HG03354 (cell line): Measurements from ENCODE around the gene SLC35B2.

ENCODE experiments used
- ATAC-seq: cut with Tn5 transposase; IDR thresholded peaks from one replicate; pipeline ENCODE4 v1.9.1; 2021; ENCODE audit warnings: mild to moderate bottlenecking; ENCODE audit not compliant: unreplicated experiment, poor library complexity, severe bottlenecking

Gene SLC35B2, protein sequence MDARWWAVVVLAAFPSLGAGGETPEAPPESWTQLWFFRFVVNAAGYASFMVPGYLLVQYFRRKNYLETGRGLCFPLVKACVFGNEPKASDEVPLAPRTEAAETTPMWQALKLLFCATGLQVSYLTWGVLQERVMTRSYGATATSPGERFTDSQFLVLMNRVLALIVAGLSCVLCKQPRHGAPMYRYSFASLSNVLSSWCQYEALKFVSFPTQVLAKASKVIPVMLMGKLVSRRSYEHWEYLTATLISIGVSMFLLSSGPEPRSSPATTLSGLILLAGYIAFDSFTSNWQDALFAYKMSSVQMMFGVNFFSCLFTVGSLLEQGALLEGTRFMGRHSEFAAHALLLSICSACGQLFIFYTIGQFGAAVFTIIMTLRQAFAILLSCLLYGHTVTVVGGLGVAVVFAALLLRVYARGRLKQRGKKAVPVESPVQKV

DNA sequence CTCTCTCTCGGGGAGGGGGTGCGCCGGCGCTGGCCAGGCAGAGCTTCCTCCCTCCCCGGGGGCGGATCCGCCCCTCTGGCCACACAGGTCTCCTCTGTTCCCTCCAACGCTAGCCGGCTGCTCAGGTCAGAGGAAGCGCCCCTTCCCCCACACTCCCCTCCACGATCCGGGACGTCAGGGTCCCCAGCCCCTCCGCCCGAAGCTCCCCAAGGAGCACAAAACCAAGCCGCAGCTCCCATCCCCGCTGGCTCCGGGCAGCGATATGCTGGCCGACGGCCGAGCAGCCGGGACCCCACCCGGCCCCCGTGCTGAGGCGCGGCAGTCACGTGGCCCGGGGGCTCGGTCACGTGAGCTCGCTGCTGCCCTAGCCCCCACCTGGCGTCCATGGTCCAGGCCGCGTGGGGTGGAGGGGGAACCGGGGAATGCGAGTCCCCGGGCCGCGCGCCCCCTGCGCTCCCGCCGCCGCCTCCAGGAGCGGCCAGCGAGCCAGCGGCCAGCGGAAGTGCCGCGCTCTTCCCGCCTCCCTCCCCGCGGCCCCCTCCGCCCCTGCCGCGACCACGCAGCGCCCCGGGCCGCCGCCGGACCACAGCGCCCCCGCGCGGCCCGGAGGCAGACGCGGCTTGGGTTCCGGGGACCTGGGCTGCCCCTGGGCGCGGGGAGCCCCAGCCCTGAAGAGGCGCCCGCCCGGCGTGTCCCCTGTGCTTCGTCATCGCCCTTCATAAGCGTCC is at the start of gene SLC35B2:
TSS of gene SLC35B2 (minus strand) at position 504 of the 728 bp plus-strand sequence. CDS start at position 386, 118 bp downstream.
- ATAC-seq, result peak; percentile 58

DNA sequence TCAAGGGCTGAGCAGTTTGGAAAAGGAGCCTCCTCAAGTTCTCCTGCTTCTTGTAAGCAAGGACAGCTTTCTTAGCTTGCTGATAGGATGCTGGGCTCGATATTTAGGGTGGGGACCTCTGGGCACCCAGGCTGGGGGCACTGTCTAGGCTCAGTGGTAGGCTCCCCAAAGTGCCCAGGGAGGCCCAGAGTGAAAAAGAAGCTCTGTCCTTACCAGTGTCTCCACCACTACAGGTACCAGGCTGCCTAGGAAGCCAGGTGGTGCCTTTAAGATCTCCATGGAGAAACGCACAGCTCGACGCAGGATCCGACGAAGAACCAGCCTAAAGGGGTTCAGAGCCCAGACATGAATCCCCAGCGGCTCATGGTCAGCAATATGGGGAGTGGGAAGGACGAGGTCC is 49.4 kb upstream of the SLC35B2 start:
- no peak for ATAC-seq

DNA sequence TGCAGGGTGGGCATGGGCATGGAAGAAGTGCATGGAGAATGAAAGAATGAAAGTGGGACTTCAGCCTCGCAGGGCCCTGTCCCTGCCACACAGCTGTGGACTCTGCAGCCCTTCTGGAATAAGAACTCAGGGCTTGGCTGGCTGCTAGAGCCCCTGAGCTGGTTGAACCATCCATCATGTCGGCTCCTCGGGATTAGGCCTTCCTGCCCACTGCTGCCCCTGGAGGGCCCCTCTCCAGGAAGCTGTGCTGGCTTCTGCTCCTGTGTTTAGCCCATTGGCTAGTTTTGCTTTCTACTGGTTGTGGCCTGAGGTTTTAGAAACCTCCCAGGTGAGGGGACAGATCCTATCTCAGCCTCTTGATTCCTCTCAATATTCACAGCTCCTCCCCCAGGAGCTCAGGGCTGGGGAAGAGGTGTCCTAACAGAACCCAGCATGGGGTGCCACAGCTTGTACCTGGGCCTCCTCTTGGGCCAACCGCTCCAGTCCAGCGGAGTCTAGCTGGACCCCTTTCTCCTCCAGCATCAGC is 47.9 kb upstream of the SLC35B2 start:
- no peak for ATAC-seq

DNA sequence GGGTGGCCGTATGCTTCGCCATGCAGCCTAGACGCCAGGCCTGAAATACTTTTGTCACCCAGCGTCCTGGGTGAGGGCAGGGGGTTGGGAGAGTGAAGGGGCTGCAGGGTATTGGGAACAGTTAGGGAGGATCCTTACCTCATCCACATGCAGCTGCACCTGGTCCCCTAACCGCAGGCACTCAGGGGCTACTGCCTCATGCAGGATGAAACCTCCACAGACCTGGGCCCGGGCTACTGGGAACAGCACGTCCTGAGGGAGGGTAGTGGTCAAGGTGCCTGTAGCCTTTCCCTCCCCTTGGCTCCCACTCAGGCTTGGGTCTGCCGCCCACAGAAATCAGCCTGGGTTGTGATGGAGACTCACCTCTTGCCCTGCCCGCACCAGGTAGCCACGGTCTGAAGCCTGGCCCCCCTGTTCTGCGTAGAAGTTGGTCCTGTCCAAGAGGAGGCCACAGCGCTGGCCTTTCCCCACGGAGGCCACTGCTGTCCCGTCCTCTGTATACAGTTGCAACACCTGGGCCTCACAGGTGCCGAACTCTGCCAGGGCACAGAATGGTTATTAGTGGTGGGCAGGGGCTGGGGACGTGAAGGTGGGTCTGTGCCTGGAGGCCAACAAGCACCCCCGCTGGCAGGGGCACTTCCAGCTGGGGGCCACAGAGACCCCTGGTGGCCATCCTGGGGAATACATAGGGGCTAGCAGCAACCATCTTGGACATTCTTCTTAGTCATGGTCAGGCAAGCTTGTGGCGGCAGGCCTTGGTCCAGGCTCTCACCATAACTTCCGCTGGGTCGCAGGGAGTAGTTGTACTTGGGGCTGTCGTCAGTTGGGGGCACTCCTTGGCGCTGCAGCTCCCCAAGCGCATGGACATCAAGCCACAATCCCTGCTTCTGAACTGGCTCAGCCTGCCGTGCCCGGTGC is 47.2 kb upstream of the SLC35B2 start:
- ATAC-seq, result no peak

DNA sequence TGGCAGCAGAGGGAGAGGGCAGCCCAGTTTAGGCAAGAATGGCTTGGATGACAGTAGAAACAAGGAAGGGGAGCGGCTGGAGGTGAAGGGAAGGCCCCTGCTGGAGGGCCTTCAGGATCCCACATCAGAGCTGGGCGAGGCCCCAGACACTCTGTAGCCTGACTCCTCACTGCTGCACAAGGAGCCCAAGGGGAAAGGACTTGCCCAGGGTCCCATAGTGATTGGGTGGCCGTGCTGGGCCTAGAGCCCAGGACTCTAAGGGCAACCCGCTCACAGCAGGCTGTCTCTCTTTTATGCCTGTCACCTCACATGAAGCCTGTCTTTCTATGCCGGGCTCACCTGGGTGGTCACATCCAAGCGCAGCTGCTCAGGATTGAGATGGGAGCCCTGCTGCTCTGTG is 46.5 kb upstream of the SLC35B2 start:
- ATAC-seq, result no peak

DNA sequence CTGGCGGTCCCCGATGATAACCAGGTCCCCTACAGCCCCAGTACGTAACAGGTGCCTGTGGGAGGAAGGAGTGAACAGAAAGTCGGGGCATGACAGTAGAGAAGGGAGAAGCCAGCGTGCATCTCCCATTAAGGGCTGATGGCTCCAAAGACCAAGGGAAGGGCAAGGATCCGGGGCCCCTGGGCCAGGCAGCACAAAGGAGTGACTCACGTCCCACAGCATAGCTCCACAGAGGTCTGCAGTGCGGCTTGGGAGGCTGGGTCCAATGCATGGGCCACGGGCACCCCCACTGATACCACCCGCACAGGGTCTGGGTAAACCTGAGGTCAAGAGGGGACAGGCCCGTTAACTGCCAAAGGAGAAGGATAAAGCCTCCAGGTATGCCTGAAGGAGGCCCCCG is 45.5 kb upstream of the SLC35B2 start:
- ATAC-seq, result no peak

DNA sequence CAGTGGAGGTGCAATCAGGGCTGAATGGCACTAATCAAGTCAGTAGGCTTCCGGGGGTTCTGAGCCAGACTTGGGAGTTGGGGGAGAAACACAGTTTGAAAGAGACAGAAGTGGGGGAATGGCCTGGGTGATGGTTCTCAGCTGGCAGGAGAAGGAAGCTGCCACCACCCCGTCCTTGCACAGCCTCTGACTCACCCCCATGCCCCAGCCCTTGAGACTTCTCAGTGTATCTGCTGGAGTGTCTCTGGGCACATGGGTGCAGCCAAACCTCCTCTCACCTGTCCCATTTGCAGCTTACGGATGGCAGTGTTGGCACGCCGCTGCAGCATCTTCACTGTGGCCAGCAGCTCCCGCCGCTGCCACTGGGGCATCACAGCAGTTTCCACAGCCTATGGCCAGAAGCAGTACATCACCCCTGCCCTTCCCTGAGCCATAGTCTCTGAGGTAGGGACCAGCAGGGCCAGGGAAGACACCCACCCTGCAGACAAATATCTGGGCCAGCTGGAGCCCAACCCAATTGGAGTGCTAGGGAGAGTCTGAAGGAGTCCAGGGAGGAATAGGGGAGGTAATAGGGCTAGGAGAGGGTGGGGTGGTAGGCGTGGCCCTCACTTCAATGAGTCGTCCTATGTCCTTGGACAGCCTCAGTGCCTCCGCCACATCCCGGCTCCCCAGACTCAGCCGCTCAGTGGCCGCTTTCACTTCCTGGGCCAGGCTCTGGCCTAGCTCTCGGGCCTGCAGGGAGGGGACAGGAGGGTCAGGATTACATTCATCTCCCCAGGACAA is 44.6 kb upstream of the SLC35B2 start:
- no peak for ATAC-seq

DNA sequence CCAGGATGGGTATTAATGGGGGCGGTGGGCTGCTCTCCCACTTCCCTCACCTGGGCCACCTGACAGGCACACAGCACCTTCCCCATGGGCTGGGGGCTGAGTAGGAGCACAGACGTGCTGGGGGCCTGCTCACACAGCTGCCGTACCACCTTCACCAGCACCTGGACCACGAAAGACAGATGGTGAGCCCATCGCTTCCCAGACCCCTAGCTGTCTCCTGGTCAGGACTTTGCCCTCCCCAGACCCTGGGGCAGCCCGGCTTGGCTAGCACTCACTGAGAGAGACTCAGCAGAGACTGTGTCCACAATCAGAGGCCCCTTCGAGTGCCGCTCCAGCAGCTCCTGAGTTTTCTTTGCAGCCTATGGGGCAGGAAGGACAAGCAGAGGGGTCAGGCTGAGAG is 43.8 kb upstream of the SLC35B2 start:
- no peak for ATAC-seq

DNA sequence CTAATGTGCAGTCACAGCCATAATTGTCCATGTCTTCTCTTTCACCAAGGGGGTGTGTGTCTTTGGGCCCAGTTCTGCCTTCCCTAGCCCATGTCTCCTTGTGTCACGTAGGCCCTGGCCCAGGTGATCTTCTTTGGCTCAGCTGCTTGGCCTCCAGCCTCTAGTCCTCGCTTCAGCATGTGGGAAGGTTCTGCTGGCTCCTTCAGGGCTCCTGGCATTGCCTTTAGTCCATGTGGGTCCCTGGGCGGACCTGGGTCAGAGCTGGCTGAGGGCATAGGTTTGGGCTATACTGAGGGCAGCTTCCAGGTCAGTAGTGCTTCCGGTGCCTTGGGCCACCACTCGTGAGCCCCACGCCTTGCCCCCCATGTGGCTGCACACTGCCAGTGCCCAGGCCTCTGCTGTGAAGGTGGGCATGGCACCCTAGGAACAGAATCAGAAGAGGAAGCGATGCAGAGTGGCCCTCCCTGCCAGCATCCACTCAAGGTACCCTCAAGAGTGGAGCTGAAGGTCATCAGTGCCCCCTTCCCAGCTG is 43.0 kb upstream of the SLC35B2 start:
- ATAC-seq, result no peak

DNA sequence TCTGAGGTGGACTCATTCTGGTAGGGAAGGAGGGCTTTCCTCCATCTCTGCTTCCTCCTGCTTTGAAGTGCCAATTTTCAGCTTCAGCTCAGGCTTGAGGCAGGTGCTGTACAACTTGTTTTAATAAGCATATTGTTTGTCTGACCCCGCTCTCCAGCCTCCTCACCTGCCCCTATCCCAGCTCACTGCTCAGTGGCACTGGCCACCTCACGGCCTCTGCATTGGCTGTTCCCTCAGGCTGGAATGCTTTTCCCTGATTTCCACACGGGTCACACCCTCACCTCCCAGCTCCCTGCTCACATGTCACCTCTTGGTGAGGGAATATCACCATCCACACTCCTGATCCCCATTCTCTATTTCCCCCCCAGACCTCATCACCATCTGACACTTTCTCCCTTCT is 41.5 kb upstream of the SLC35B2 start:
- no peak for ATAC-seq

DNA sequence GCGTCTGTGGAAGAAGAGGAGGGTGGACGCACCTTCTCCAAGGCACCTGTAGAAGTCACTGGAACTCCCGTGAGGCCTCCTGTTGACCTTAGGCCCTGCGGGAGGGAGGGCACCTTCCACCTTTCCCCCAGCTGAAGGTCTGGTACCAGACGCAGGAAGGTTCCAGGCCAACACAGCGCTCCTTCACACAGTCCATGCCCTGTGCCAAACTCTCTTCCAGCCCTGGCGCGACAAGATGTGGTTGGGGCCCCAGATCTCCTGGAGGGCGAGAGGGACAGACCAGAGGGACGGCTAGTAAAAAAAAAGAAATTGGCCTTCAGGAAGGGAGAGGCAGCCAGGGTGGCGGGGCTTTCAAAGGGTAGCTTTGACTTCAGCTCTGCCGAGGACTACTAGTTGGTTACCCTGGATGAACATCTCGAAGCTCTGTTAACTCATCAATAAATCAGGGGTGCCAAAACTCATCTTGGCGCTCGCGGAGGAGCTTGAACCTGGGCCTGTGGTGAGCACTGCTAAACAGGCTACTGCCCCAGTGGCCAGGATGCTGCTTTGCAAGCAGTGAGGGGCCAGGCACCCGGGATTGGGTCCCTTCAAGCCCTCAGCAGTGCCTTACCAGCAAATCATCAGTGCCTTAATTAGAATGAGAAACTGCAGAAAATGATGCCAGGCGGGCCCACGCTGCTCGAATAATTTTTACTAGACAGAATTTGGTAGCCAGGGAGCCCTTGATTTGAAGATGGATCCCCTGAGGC is 40.9 kb upstream of the SLC35B2 start:
- ATAC-seq, result no peak

DNA sequence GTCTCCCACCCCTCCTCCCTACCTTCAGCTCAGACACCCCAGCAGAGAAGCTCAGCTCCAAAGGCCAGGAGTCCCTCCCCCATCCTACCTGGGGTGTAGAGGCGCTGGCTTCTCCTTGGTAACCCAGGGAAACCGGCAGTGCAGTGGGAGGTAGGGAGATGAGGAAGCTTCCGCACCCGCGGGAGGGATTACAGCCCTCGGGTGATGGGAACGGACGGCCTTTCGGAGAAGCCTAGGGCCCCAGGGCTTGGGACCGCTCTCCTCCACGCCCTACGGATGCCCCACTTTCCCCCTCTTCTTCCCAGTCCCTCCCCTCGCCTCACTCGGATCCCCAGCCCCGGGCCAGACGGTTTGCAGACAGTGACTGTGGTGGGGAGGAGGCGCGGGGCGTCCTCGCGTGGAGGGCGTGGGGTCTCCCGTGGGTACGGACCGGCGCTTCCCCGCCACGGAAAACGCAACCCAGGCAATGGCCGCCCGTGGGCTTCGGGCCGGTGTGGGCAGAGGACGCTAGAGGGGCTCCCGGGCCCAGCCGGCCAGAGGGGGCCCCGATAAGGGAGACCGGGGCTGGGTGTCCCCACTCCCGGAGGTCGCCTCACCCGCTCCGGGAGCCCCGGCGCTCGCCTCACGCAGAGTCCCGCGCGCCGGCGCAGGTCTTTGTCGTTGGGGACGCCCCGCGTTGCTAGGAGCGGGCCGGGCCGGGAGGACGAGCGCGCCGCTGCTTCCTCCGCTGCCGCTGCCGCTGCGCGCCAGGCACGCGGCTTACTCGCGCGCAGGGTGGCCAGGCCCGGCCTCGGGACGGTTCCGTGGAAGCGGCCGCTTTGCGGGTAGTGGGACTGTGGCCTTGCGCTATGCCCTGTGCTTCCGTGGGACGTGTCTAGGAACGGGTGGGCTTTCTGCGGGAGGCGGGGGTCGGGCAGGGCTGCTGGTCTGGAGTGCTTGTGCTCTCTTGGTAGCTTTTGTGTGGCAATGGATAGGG is 40.0 kb upstream of the SLC35B2 start:
- ATAC-seq, result no peak

DNA sequence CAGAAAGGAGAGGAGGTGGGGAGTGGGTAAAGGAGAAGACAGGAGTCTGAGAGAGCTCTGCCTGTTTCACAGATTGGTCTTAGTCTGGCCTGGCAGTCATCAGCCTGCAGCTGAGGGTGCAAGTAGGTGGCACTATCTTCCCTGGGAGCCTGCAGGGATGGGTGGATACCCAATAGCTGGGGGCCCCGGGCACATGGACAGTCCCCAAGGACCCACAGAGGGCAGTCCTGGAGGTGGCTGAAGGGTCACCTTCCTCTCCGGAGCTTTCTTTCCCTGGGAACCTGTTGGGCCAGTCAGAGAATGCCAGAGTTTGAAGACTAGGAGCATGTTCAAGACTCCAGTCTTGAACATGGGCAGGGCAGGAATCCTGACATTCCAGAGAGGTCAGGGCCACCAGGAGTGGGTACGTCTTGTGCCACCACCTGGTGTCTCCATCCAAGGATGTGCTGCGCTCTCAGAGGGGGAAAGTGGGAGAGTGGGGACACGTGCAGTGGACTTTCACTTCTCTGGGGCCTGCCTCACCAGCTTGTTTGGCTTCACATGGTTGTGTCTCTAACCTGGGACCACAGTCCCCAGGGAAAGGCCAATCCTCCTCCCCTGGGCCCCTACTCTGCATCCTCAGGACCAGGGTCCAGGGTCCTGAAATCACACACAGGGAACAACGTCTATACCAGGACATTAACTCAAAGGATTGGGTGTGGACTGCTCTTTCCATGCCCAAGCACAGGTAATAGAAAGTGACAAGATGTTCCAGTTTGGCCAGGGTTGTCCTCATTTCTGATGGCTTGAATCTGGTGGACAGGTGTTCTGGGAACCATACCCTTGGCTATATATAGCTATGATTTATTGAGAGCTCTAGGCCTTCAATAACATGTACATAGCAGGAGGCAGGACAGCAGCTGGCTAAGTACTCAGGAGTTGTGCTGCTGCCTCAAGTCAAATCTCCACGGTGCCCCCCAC is 37.8 kb upstream of the SLC35B2 start:
- ATAC-seq, result no peak

DNA sequence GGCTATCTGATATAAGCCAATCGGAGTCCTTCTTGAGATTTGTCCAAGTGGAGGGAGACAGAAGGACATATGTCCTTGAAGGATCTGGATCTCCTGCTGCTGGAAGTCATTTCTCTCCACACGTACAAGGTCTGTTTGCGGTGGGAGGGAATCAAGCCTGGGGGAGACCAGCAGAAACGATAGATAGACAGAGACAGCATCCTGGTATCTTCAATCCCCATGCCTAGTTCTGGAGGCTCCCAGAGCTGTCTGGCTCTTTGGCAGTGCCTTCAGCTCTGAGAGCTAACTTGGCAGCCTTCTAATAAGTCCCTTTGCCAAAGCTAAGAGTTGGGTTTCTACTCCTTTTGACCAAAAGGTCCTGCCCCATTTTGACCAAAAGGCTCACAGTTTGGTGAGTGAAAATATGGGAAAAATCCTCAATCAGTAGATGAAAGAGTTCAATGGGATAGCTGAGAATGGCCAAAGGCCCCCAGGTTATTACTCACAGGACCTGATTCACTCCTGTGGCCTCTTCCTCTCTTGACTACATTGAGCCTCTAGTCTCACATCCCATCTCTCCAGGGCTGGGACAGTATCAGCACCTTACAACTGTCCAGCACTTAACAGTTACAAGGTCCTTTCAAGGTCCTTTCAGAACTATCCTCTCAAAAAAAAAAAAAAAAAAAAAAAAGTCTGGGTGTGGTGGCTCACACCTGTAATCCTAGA is 35.5 kb upstream of the SLC35B2 start:
- ATAC-seq, result no peak

DNA sequence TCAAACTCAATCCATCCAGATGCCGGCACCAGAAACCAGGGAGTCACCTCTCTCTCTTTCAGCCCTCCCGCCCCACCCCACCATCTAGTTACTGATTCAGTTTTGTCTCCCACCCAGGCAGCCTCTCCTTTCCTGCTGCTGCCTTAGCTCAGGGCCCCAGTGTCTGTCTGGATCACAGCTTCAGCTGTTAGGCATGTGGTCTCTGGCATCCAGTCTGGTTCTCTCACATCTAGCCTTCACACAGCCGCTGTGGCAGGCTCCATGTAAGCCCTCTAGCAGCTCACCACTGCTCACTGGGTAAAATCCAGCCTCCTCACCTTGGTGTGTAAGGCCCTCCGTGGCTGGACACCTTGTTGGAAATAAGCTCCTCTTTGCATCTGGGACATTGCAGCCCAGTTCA is 34.5 kb upstream of the SLC35B2 start:
- no peak for ATAC-seq
